ENCODE measurements around the gene SLC2A11.

DNA sequence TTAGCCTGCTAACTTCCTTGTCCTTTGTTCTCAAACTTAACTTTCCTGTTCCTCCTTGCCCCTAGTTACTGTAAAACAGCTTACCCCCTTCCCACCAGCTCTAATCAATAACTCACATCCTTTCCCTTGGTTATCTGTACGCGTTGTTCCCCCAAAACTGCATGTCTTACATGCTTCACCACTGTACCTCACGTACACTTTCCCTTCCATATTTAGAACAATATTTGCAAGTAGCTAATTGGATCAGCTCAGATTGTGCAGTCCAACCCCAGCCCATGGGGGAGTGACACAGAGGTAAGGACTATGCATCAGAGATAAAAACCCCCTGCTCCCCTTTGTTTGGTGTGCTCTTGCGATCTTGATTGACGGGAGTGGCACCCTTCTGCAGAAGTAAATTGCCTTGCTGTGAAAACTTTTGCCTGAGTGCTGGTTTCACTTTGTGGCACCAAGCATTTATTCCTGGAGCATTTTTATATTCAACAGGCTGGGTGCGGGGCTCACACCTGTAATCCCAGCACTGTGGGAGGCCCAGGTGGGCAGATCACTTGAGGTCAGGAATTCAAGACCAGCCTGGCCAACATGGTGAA is 67.4 kb downstream of the SLC2A11 start:
- TF ChIP-seq ZNF302 (CRISPR knock-in tag; IDR thresholded peaks at IDR 0.05), result no peak
- TF ChIP-seq EP300 (IDR thresholded peaks at IDR 0.05), result no peak
- no peak for TF ChIP-seq MYC (IDR thresholded peaks at IDR 0.05; ENCODE audit: borderline replicate concordance, low read length)
- TF ChIP-seq, protein P1, sequence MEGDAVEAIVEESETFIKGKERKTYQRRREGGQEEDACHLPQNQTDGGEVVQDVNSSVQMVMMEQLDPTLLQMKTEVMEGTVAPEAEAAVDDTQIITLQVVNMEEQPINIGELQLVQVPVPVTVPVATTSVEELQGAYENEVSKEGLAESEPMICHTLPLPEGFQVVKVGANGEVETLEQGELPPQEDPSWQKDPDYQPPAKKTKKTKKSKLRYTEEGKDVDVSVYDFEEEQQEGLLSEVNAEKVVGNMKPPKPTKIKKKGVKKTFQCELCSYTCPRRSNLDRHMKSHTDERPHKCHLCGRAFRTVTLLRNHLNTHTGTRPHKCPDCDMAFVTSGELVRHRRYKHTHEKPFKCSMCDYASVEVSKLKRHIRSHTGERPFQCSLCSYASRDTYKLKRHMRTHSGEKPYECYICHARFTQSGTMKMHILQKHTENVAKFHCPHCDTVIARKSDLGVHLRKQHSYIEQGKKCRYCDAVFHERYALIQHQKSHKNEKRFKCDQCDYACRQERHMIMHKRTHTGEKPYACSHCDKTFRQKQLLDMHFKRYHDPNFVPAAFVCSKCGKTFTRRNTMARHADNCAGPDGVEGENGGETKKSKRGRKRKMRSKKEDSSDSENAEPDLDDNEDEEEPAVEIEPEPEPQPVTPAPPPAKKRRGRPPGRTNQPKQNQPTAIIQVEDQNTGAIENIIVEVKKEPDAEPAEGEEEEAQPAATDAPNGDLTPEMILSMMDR (IDR thresholded peaks at IDR 0.05), result no peak
- TF ChIP-seq MAZ (IDR thresholded peaks at IDR 0.05; ENCODE audit: borderline replicate concordance, low read depth, low read length), result no peak
- TF ChIP-seq, protein P2, sequence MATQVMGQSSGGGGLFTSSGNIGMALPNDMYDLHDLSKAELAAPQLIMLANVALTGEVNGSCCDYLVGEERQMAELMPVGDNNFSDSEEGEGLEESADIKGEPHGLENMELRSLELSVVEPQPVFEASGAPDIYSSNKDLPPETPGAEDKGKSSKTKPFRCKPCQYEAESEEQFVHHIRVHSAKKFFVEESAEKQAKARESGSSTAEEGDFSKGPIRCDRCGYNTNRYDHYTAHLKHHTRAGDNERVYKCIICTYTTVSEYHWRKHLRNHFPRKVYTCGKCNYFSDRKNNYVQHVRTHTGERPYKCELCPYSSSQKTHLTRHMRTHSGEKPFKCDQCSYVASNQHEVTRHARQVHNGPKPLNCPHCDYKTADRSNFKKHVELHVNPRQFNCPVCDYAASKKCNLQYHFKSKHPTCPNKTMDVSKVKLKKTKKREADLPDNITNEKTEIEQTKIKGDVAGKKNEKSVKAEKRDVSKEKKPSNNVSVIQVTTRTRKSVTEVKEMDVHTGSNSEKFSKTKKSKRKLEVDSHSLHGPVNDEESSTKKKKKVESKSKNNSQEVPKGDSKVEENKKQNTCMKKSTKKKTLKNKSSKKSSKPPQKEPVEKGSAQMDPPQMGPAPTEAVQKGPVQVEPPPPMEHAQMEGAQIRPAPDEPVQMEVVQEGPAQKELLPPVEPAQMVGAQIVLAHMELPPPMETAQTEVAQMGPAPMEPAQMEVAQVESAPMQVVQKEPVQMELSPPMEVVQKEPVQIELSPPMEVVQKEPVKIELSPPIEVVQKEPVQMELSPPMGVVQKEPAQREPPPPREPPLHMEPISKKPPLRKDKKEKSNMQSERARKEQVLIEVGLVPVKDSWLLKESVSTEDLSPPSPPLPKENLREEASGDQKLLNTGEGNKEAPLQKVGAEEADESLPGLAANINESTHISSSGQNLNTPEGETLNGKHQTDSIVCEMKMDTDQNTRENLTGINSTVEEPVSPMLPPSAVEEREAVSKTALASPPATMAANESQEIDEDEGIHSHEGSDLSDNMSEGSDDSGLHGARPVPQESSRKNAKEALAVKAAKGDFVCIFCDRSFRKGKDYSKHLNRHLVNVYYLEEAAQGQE (IDR thresholded peaks at IDR 0.05), result no peak
- no peak for TF ChIP-seq RCOR1 (IDR thresholded peaks at IDR 0.05; ENCODE audit: low read depth, low read length)
- no peak for TF ChIP-seq MAFK (IDR thresholded peaks at IDR 0.05; ENCODE audit: partially characterized antibody)
- no peak for TF ChIP-seq KDM1A (IDR thresholded peaks at IDR 0.05; ENCODE audit: low read depth)
- no peak for TF ChIP-seq POLR2A (IDR thresholded peaks at IDR 0.05; ENCODE audit: low read length)

All from A549 (cell line).